A549 (cell line): ENCODE data around the gene KCNIP4. TPM values are rescaled to one million over a fixed set of nuclear protein-coding genes. Genes with fewer than 3 reads are reported as not detected.

Experiments used
- ATAC-seq, 2 experiments: fragments of 200-7000 bp in 1 of 2; fragments of >200 bp in 1 of 2; cut with Nextera tagmentation in 1 of 2; cut with Tn5 transposase in 1 of 2; 3 replicates each; pipeline versions ENCODE4 v1.8.0 to v1.9.1; 2018 to 2020; ENCODE audit warnings: mild to moderate bottlenecking in 1 of 2, moderate library complexity in 1 of 2
- CTCF ChIA-PET: fragments of 300-600 bp; sonication (Branson Sonifier 250); formaldehyde crosslinking; extraction: SDS; loops from one replicate; lab custom pipeline; 2021; ENCODE audit warnings: antibody characterized with exemption, inconsistent platforms; lab: Yijun Ruan, JAX
- POLR2A ChIA-PET: fragments of 350-600 bp; formaldehyde crosslinking; extraction: SDS; loops from one replicate; lab custom pipeline; 2021; ENCODE audit warnings: antibody characterized with exemption, inconsistent platforms; lab: Yijun Ruan, JAX
- DNase-seq, 2 experiments: peaks; one replicate each; pipeline versions ENCODE4 v3.0.0 to v3.0.0-alpha.2; 2011 to 2016; ENCODE audit warnings: low read depth in 1 of 2, low spot score in 1 of 2
- FAIRE-seq: peaks from 2 replicates; lab custom pipeline; 2011; peaks lifted over from hg19 to GRCh38; lab: Jason Lieb, UNC
- H3K27ac ChIP-seq, 2 experiments: fragments of >200 bp; sonication (Bioruptor Twin); formaldehyde crosslinking; 3 replicates each; pipeline ENCODE4 v1.5.1; 2016 to 2017
- H3K4me1 ChIP-seq: fragments of >200 bp; sonication (Bioruptor Twin); formaldehyde crosslinking; 3 replicates; pipeline ENCODE4 v1.6.1; 2016
- H3K4me2 ChIP-seq: fragments of >200 bp; sonication (Bioruptor Twin); formaldehyde crosslinking; 3 replicates; pipeline ENCODE4 v1.6.1; 2016
- H3K4me3 ChIP-seq: fragments of >200 bp; sonication (Bioruptor Twin); formaldehyde crosslinking; 3 replicates; pipeline ENCODE4 v1.5.1; 2016
- H3K9me3 ChIP-seq: fragments of >200 bp; sonication (Bioruptor Twin); formaldehyde crosslinking; 3 replicates; pipeline ENCODE4 v1.6.1; 2016
- BHLHE40 ChIP-seq: IDR thresholded peaks from 2 replicates; pipeline ENCODE4 v1.6.1; 2012; ENCODE audit warnings: low read depth, low read length, inconsistent platforms
- CBX2 ChIP-seq: fragments of 200-600 bp; sonication (generic); IDR thresholded peaks from 2 replicates; pipeline ENCODE4 v1.6.1; 2016; ENCODE audit warnings: low read depth, mild to moderate bottlenecking, borderline replicate concordance
- CBX8 ChIP-seq: fragments of 200-600 bp; sonication (generic); IDR thresholded peaks from 2 replicates; pipeline ENCODE4 v1.6.1; 2016
- CEBPB ChIP-seq, 2 experiments: fragments of >200 bp in 1 of 2; sonication (Bioruptor Twin) in 1 of 2; formaldehyde crosslinking in 1 of 2; IDR thresholded peaks; 2 replicates each; pipeline ENCODE4 v1.6.1; 2012 to 2016
- EHMT2 ChIP-seq: fragments of 200-600 bp; sonication (generic); IDR thresholded peaks from 2 replicates; pipeline ENCODE4 v1.6.1; 2016; ENCODE audit warnings: antibody characterized with exemption, low read depth, mild to moderate bottlenecking, moderate library complexity
- EP300 ChIP-seq, 2 experiments: fragments of >200 bp; sonication (Bioruptor Twin); formaldehyde crosslinking; IDR thresholded peaks; 2 replicates in 1 of 2; 3 replicates in 1 of 2; pipeline ENCODE4 v1.6.1; 2016 to 2017
- ESRRA ChIP-seq: fragments of 150-350 bp; IDR thresholded peaks from 2 replicates; pipeline ENCODE4 v1.6.1; 2014; ENCODE audit warnings: mild to moderate bottlenecking, low read length, borderline replicate concordance
- FOXS1 ChIP-seq: fragments of 250-450 bp; sonication (Bioruptor Pico); IDR thresholded peaks from 2 replicates; pipeline ENCODE4 v1.5.0; 2020; ENCODE audit warnings: mild to moderate bottlenecking, moderate library complexity
- HDAC2 ChIP-seq: fragments of 200-600 bp; sonication (generic); IDR thresholded peaks from 2 replicates; pipeline ENCODE4 v1.6.1; 2016
- HEYL ChIP-seq: fragments of 250-450 bp; sonication (Bioruptor Pico); IDR thresholded peaks from 2 replicates; pipeline ENCODE4 v1.8.0; 2021; ENCODE audit warnings: mild to moderate bottlenecking, moderate library complexity
- HOXB5 ChIP-seq: fragments of 250-450 bp; sonication (Bioruptor Pico); IDR thresholded peaks from 2 replicates; pipeline ENCODE4 v1.5.0; 2020; ENCODE audit warnings: mild to moderate bottlenecking, moderate library complexity
- MAFK ChIP-seq: fragments of 450-650 bp; IDR thresholded peaks from 2 replicates; pipeline ENCODE4 v1.6.1; 2014; ENCODE audit not compliant: partially characterized antibody
- MAZ ChIP-seq: fragments of 150-350 bp; IDR thresholded peaks from 2 replicates; pipeline ENCODE4 v1.6.1; 2014; ENCODE audit warnings: antibody characterized with exemption, low read depth, low read length, borderline replicate concordance
- MYC ChIP-seq: IDR thresholded peaks from 2 replicates; pipeline ENCODE4 v1.6.1; 2012; ENCODE audit warnings: mild to moderate bottlenecking, inconsistent platforms, low read length, improper control_type of control experiment, borderline replicate concordance
- NFE2L2 ChIP-seq: fragments of 150-350 bp; conservative IDR thresholded peaks from 2 replicates; pipeline ENCODE4 v1.6.1; 2014; ENCODE audit warnings: low read length
- NR3C1 ChIP-seq: fragments of >200 bp; sonication (Bioruptor Twin); formaldehyde crosslinking; IDR thresholded peaks from 3 replicates; pipeline ENCODE4 v1.6.1; 2017
- PHF8 ChIP-seq: fragments of 200-600 bp; sonication (generic); IDR thresholded peaks from 2 replicates; pipeline ENCODE4 v1.6.1; 2016; ENCODE audit warnings: low read depth, mild to moderate bottlenecking, antibody characterized with exemption, moderate library complexity, borderline replicate concordance
- RAD21 ChIP-seq, 2 experiments: fragments of >200 bp in 1 of 2; sonication (Bioruptor Twin) in 1 of 2; formaldehyde crosslinking in 1 of 2; IDR thresholded peaks in 1 of 2; conservative IDR thresholded peaks in 1 of 2; 2 replicates in 1 of 2; 3 replicates in 1 of 2; pipeline ENCODE4 v1.6.1; 2012 to 2018; ENCODE audit warnings: inconsistent platforms in 1 of 2
- RCOR1 ChIP-seq: fragments of 150-350 bp; IDR thresholded peaks from 2 replicates; pipeline ENCODE4 v1.6.1; 2014; ENCODE audit warnings: antibody characterized with exemption, low read length, low read depth
- RNF2 ChIP-seq: fragments of 200-600 bp; sonication (generic); IDR thresholded peaks from 2 replicates; pipeline ENCODE4 v1.6.1; 2016; ENCODE audit warnings: low read depth, mild to moderate bottlenecking, antibody characterized with exemption, moderate library complexity, borderline replicate concordance
- SREBF2 ChIP-seq: fragments of 450-650 bp; IDR thresholded peaks from 2 replicates; pipeline ENCODE4 v1.6.1; 2014; ENCODE audit warnings: mild to moderate bottlenecking, moderate library complexity
- TFCP2L1 ChIP-seq: fragments of 250-450 bp; sonication (Bioruptor Pico); IDR thresholded peaks from 2 replicates; pipeline ENCODE4 v1.5.0; 2021; ENCODE audit warnings: mild to moderate bottlenecking
- ZFP36 ChIP-seq: fragments of 450-650 bp; IDR thresholded peaks from 2 replicates; pipeline ENCODE4 v1.6.1; 2014; ENCODE audit warnings: borderline replicate concordance; ENCODE audit not compliant: partially characterized antibody
- ZSCAN20 ChIP-seq: fragments of 250-450 bp; sonication (Bioruptor Pico); IDR thresholded peaks from 2 replicates; pipeline ENCODE4 v1.8.0; 2022; ENCODE audit warnings: mild to moderate bottlenecking, moderate library complexity
- WGBS: methylation state at CpG from one replicate; pipeline ENCODE4 v1.1.6; 2017; ENCODE audit errors: missing lambda C conversion rate; 5-methylcytosine and 5-hydroxymethylcytosine counted together
- polyA plus RNA-seq, 4 experiments: library from polyadenylated mRNA; depleted of rRNA in 3 of 4; stranded (reverse); fragments of >200 nt; fragmentation: RNase III in 1 of 4; extraction: RNeasy Plus Mini Kit Qiagen cat#74134 plus additional on column Dnase treatment in 1 of 4; gene quantifications; 2 replicates in 3 of 4; 3 replicates in 1 of 4; pipeline ENCODE4 v1.2.3, GENCODE V29; 2011 to 2017
- TF ChIP-seq, protein P1 (sequence below): IDR thresholded peaks from 2 replicates; pipeline ENCODE4 v1.6.1; 2012
- TF ChIP-seq, protein P2 (sequence below): fragments of 150-350 bp; IDR thresholded peaks from 2 replicates; pipeline ENCODE4 v1.6.1; 2014; ENCODE audit warnings: low read depth, mild to moderate bottlenecking, low read length
- TF ChIP-seq, protein P3 (sequence below): fragments of >200 bp; sonication (Bioruptor Twin); formaldehyde crosslinking; IDR thresholded peaks from 3 replicates; pipeline ENCODE4 v1.6.1; 2016
- TF ChIP-seq, protein P4 (sequence below): fragments of 450-650 bp; IDR thresholded peaks from 2 replicates; pipeline ENCODE4 v1.6.1; 2014; ENCODE audit warnings: antibody characterized with exemption

KCNIP4 gene
- polyA plus RNA-seq, 2 of the 4 experiments (the other 2 are of a cell fraction), result not detected

DNA sequence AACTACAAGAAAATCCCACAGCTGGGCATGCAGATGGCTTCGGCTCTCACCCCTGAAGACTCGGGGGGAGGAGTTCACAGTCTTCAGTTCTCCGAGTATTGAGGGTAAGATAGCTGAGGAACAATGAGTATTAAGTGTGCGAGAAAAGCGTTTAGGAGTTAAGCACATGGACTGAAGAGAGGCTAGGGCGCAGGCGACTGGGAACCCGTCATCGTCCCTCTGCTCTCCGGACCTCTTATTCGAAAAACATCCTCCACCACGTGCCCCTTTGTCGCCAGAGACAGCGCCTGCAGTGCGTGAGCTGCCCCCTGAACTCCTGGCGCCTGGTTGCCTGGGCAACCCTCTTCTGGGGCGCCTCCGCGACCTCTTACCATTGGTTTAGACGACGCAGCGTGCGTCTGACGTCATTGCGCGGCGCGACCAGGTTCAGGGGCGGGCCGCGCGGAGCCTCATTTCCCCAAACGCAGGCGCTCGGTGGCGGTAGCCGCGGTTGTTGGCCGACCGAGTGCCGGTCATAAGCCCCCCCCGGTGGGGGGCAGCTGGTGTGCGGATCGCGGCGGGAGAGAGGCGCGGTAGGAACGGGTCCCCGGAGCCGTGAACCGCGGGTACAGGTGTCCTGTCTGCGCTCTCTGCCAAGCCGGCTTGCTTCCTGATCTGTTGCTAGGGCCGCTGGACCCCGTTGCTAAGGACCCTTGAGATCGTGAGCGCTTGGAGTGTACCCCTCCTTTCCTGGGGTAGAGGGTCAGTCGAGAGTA, 1248.4 kb downstream of the KCNIP4 start, which contains the start of gene PACRGL (continued):
- no peak for TF ChIP-seq RCOR1
- TF ChIP-seq NR3C1, result no peak
- TF ChIP-seq NFE2L2, result no peak
- TF ChIP-seq, protein P1, sequence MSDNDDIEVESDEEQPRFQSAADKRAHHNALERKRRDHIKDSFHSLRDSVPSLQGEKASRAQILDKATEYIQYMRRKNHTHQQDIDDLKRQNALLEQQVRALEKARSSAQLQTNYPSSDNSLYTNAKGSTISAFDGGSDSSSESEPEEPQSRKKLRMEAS, result peak; percentile 94
- TF ChIP-seq, protein P2, sequence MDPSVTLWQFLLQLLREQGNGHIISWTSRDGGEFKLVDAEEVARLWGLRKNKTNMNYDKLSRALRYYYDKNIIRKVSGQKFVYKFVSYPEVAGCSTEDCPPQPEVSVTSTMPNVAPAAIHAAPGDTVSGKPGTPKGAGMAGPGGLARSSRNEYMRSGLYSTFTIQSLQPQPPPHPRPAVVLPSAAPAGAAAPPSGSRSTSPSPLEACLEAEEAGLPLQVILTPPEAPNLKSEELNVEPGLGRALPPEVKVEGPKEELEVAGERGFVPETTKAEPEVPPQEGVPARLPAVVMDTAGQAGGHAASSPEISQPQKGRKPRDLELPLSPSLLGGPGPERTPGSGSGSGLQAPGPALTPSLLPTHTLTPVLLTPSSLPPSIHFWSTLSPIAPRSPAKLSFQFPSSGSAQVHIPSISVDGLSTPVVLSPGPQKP, result no peak
- TF ChIP-seq ZFP36, result no peak
- TF ChIP-seq PHF8, result peak; percentile 39; the same call in 1 of the 2 replicates
- TF ChIP-seq, protein P3, sequence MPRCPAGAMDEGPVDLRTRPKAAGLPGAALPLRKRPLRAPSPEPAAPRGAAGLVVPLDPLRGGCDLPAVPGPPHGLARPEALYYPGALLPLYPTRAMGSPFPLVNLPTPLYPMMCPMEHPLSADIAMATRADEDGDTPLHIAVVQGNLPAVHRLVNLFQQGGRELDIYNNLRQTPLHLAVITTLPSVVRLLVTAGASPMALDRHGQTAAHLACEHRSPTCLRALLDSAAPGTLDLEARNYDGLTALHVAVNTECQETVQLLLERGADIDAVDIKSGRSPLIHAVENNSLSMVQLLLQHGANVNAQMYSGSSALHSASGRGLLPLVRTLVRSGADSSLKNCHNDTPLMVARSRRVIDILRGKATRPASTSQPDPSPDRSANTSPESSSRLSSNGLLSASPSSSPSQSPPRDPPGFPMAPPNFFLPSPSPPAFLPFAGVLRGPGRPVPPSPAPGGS, result peak; percentile 36; the same call in 1 of the 3 replicates
- peak; percentile 78 for TF ChIP-seq MYC
- no peak for TF ChIP-seq HEYL (CRISPR knock-in tag)
- TF ChIP-seq EHMT2, result no peak
- no peak for TF ChIP-seq SREBF2
- TF ChIP-seq EP300 (IDR thresholded peaks at IDR 0.05), result no peak
- no peak for TF ChIP-seq FOXS1

DNA sequence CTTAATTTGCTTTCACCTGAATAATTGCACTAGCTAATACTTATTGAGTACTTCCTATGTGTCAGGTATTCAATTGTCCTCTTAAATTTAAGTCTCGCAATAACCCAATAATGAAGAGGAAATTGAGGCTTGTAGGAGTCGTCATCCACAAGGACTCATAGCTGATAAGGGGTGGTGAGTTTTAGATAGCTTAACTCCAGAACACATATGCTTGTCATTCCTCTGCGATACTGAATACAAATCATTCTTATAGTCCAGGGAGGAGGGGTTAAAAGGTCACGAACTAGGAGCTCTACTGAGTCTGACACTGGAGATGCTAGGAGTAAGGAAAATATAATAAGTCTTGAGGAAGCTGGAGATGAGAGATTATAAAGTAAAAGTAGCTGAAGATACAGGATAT, 1249.8 kb downstream of the KCNIP4 start:
- ChIA-PET POLR2A (no interaction called here), CTCF (interaction anchor here (1.2 to 2.3 kb wide), 2 partner anchors 14 to 15 kb away, joined by 4 to 6 read pairs; no protein-coding TSS in a partner anchor)
- no peak overlapping the region for H3K27ac ChIP-seq
- H3K4me3 ChIP-seq, result no peak overlapping the region
- no peak for FAIRE-seq
- H3K4me2 ChIP-seq, result no peak overlapping the region
- ATAC-seq, result no peak
- DNase-seq, result no peak
- TF ChIP-seq MAFK (no peak), TFCP2L1 (no peak), HEYL (CRISPR knock-in tag) (no peak), CBX2 (no peak), HDAC2 (no peak), BHLHE40 (no peak), CBX8 (no peak), CEBPB (IDR thresholded peaks at IDR 0.05) (no peak), HOXB5 (no peak)
- TF ChIP-seq, protein P3, result no peak
- 57% methylated on average over 4 of the region's 4 CpGs for WGBS
- H3K4me1 ChIP-seq, result peaks cover 9% of the 10 kb centered on the region; the same call in 1 of the 3 replicates
- no peaks in the 10 kb centered on the region for H3K9me3 ChIP-seq

DNA sequence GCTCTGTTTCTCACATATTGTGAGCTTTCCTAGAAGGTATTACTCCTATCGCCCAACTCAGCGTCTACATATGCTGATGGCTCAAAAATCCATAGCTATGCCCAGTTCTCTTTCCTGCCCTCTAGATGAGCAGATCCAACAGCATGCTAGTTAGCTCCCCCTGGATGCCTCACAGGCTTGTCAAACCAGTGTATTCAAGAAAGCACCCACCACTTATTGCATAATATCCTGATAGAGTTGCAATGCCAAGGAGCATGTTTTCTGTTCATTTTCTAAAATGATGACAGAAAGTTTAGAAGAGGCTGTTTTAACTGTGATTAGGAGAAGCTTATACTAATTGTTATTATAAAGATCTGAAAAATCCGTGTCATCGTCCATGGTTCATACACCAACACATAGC, 1250.2 kb downstream of the KCNIP4 start:
- Histone ChIP-seq H3K4me1 (peaks cover 9% of the 10 kb centered on the region; the same call in 1 of the 3 replicates), H3K27ac (no peak overlapping the region), H3K9me3 (no peaks in the 10 kb centered on the region), H3K4me2 (no peak overlapping the region), H3K4me3 (no peak overlapping the region)
- FAIRE-seq (no peak), DNase-seq (no peak), ATAC-seq (no peak)
- POLR2A ChIA-PET, result no interaction called here
- CTCF ChIA-PET, result interaction anchor here (1.0 to 2.3 kb wide), 3 partner anchors 13 to 15 kb away, joined by 3 to 6 read pairs (median 4); no protein-coding TSS in a partner anchor
- WGBS, result 89% methylated on average over 4 of the region's 4 CpGs
- no peak for TF ChIP-seq CBX2
- TF ChIP-seq ZSCAN20 (CRISPR knock-in tag), result no peak
- TF ChIP-seq ESRRA, result no peak
- TF ChIP-seq RNF2, result no peak
- no peak for TF ChIP-seq RAD21 (conservative IDR thresholded peaks at IDR 0.05 in 1 of 2, IDR thresholded peaks at IDR 0.05 in 1 of 2)
- TF ChIP-seq CBX8, result no peak
- TF ChIP-seq BHLHE40, result no peak
- no peak for TF ChIP-seq MAZ
- TF ChIP-seq, protein P2, result no peak
- no peak for TF ChIP-seq HEYL (CRISPR knock-in tag)
- TF ChIP-seq, protein P4, sequence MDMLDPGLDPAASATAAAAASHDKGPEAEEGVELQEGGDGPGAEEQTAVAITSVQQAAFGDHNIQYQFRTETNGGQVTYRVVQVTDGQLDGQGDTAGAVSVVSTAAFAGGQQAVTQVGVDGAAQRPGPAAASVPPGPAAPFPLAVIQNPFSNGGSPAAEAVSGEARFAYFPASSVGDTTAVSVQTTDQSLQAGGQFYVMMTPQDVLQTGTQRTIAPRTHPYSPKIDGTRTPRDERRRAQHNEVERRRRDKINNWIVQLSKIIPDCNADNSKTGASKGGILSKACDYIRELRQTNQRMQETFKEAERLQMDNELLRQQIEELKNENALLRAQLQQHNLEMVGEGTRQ, result no peak
